DMS53 treated with DMSO at 0.1 percent for 48 hours (cell line): ENCODE data around the gene WFDC10B.
"Not testable (repeated sequence)": the region's sequence is repeated elsewhere in the genome, so short reads cannot be mapped to it uniquely, and the experiment has no call there.

ENCODE experiments used
- DNase-seq: peaks from one replicate; lab custom pipeline; 2025; ENCODE audit not compliant: unreplicated experiment; lab: John Stamatoyannopoulos, UW

The WFDC10B gene

DNA sequence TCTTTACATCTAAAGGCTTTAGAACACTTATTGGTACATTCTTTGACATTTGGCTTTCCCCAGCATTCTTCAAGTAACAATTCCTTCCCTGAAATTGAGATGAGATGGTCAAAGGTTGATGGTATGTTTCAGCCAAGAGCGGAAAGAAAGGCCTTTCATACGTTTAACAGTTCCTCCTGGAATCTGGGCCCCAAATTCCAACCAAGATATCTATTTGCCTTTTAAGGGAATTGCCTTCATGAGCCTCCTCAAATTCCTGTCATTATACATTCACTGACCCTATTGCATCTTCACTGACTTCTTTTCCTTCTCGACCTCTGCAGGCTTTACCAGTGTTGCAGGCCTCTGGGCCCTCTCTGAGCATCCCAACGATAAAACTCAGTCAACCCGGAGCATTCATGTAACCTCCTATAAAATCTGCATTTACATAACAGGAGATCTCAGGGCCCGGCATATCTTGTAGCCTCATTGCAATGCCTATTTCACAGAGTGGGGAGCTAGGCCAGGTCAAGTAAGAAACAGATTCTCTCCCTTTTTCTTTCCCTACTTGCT lies 55.4 kb downstream of the WFDC10B start:
- DNase-seq, result no peak

DNA sequence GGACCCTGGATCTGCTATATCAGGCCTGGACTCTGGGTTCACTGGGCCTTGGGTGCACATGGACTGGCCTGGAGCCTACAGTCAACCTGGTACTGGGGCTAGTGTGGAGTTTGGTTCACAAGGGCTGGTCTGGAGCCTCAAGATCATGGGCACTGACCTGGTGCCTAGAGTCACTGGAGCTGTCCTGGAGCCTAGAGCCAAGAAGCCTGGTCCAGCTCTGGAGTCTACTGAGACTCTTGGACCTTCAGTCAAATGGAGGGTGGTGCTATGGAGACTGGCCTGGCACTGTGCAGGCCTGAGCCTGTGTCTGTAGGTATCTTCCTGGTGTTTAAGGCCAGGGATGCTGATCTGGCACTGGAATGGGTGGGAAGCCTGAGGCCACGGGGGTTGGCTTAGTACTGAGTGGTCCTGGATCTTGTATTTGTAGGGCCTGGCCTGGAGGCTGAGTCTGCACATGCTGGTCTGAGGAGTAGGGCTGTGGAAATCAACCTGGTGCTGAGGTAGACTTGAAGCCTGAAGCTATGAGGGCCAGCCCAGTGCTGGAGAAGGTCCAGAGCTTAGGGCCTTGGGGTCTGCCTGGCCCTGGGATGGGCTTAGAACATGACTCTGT lies 57.3 kb downstream of the WFDC10B start:
- no peak for DNase-seq

DNA sequence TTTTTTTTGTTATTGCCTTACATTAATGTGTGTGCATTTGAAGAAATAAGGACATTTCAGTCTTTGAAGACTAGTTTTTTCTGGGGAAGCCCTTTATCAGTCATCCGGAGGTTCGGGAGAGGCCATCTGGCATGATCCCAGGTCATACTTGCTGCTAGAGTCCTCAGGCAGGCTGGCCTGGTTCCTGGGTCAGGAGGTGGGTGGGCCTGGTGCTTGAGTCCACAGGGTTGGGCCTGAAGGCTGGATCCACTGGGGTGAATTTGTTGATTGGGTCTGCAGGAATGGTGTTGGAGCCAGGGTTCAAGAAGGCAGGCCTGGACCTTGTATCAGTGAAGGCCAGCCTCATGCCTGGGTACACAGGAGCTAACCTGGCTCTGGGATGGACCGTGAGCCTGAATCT lies 57.9 kb downstream of the WFDC10B start:
- no peak for DNase-seq

DNA sequence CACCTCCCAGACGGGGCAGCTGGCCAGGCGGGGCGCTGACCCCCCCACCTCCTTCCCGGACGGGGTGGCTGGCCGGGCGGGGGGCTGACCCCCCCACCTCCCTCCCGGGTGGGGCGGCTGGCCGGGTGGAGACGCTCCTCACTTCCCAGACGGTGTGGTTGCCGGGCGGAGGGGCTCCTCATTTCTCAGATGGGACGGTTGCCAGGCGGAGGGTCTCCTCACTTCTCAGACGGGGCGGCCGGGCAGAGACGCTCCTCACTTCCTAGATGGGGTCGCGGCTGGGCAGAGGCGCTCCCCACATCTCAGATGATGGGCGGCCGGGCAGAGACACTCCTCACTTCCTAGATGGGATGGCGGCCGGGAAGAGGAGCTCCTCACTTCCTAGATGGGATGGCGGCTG lies 59.0 kb downstream of the WFDC10B start:
- not testable (repeated sequence) for DNase-seq

DNA sequence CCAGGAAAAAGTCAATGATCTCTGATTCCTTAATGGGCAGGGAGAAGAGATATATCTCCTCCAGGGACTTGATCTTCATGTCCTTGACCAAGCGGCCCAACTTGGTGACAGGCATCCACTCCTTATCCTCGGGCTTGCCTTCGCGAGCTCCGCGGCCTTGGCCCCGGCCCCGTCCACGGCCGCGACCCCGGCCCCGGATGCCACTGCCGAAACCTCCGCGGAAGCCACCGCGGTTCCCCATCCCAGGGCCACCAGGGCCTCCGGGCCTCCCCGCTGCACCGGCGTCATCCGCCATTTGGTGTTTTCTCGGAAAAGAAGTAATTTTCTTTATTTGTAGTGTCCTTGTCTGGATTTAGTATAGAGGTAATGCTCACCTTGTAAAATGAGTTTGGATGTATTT lies 63.7 kb downstream of the WFDC10B start:
- DNase-seq, result not testable (repeated sequence)

DNA sequence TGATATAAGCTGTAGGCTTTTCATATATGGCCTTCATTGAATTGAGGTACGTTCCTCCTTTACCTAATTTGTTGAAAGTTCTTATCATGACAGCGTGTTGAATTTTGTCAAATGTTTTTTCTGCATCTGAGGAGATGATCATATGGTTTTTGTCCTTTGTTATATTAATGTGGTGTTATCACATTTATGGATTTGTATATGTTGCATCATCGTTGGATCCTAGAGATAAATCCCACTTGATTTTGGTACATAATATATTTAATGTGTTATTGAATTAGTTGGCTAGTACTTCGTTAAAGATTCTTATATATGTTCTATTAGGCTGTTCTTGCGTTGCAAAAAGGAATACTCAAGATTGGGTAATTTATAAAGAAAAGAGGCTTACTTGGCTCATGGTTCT lies 65.1 kb downstream of the WFDC10B start:
- DNase-seq, result no peak

DNA sequence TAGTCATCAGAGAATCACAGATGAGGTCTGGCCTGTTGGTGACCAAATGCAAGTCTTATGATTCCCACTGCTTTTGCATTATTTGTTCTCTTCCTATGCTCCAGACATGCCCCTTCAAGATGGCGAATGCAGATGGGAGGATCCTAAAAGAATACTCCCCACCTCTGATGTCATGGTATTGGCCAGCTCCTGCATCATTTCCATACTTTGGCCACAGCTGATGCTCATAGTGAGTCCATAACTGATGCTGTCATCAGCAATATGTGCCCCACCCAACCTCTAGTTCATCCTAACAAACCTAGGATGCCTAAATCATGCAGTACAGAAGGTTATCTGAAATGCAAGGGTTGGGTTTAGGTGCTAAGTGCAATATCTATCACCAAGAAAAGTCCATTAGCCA lies 68.3 kb downstream of the WFDC10B start:
- DNase-seq, result no peak
